HepG2 (cell line): ENCODE results near the gene CAST. TPM values are rescaled to one million over a fixed set of nuclear protein-coding genes. Genes with fewer than 3 reads are reported as not detected.

Experiments used
- ATF7-NPFF ChIP-seq: sonication (generic); formaldehyde crosslinking; IDR thresholded peaks from 2 replicates; pipeline ENCODE4 v1.8.1; 2023; ENCODE audit warnings: mild to moderate bottlenecking, low read depth, missing genetic modification reagents, moderate library complexity
- EP300 ChIP-seq, 3 experiments: sonication (generic) in 1 of 3; formaldehyde crosslinking in 1 of 3; IDR thresholded peaks; 2 replicates each; pipeline versions ENCODE4 v1.5.1 to v1.6.1; 2011 to 2020; ENCODE audit warnings: low read depth in 2 of 3, low read length in 2 of 3, borderline replicate concordance in 1 of 3, improper control_type of control experiment in 1 of 3, mild to moderate bottlenecking in 1 of 3, missing genetic modification reagents in 1 of 3, moderate library complexity in 1 of 3
- GATAD2A ChIP-seq: IDR thresholded peaks from 2 replicates; pipeline ENCODE4 v1.6.1; 2016
- HHEX ChIP-seq: IDR thresholded peaks from 2 replicates; pipeline ENCODE4 v1.6.1; 2016; ENCODE audit warnings: control low read depth
- HOXD1 ChIP-seq: sonication (generic); formaldehyde crosslinking; IDR thresholded peaks from 2 replicates; pipeline ENCODE4 v1.5.0; 2020; ENCODE audit warnings: missing genetic modification reagents
- PHB2 ChIP-seq: fragments of 450-650 bp; IDR thresholded peaks from 2 replicates; pipeline ENCODE4 v1.6.1; 2018; ENCODE audit not compliant: partially characterized antibody
- SALL2 ChIP-seq: sonication (generic); formaldehyde crosslinking; IDR thresholded peaks from 2 replicates; pipeline ENCODE4 v1.8.1; 2023; ENCODE audit warnings: mild to moderate bottlenecking, missing genetic modification reagents, inconsistent platforms
- THAP11 ChIP-seq: IDR thresholded peaks from 2 replicates; pipeline ENCODE4 v1.6.1; 2016; ENCODE audit warnings: missing biosample characterization, missing genetic modification reagents
- ZBTB7A ChIP-seq: sonication (generic); formaldehyde crosslinking; IDR thresholded peaks from 2 replicates; pipeline ENCODE4 v1.8.0; 2022; ENCODE audit warnings: mild to moderate bottlenecking, missing genetic modification reagents
- ZFP36L1 ChIP-seq: sonication (generic); formaldehyde crosslinking; IDR thresholded peaks from 2 replicates; pipeline ENCODE4 v1.8.0; 2022; ENCODE audit warnings: mild to moderate bottlenecking, missing genetic modification reagents, moderate library complexity
- ZNF142 ChIP-seq: sonication (generic); formaldehyde crosslinking; IDR thresholded peaks from 2 replicates; pipeline ENCODE4 v1.4.0; 2020; ENCODE audit warnings: missing genetic modification reagents
- ZNF263 ChIP-seq: sonication (generic); formaldehyde crosslinking; IDR thresholded peaks from 2 replicates; pipeline ENCODE4 v1.4.0; 2020; ENCODE audit warnings: missing genetic modification reagents
- ZNF432 ChIP-seq: sonication (generic); formaldehyde crosslinking; IDR thresholded peaks from 2 replicates; pipeline ENCODE4 v1.5.0; 2020; ENCODE audit warnings: missing genetic modification reagents, mild to moderate bottlenecking, borderline replicate concordance
- ZNF687 ChIP-seq: sonication (generic); formaldehyde crosslinking; IDR thresholded peaks from 2 replicates; pipeline ENCODE4 v1.5.1; 2020; ENCODE audit warnings: mild to moderate bottlenecking, missing genetic modification reagents, moderate library complexity
- ZNF839 ChIP-seq: sonication (generic); formaldehyde crosslinking; IDR thresholded peaks from 2 replicates; pipeline ENCODE4 v1.4.0; 2020; ENCODE audit warnings: missing genetic modification reagents, mild to moderate bottlenecking, borderline replicate concordance
- ZSCAN21 ChIP-seq: sonication (generic); formaldehyde crosslinking; IDR thresholded peaks from 2 replicates; pipeline ENCODE4 v1.8.0; 2022; ENCODE audit warnings: mild to moderate bottlenecking, missing genetic modification reagents, moderate library complexity, borderline replicate concordance
- polyA plus RNA-seq, 8 experiments: library from polyadenylated mRNA; depleted of rRNA in 3 of 8; stranded (reverse) in 7 of 8; unstranded in 1 of 8; fragments of >200 nt; fragmentation: Illumina TruSeq in 4 of 8; extraction: Trizol in 4 of 8; gene quantifications; 2 replicates each; pipeline versions ENCODE4 v1.2.1 to v1.2.3, GENCODE V29; 2011 to 2016; ENCODE audit warnings: low read depth in 4 of 8, missing spikeins in 1 of 8, mixed read lengths in 1 of 8; ENCODE audit not compliant: insufficient read depth in 1 of 8
- total RNA-seq, 5 experiments: library from RNA; depleted of rRNA; stranded (reverse); fragments of >200 nt; fragmentation: Illumina TruSeq; extraction: Trizol; gene quantifications; 2 replicates each; pipeline ENCODE4 v1.2.3, GENCODE V29; 2016; ENCODE audit warnings: low read depth in 1 of 5
- TF ChIP-seq, protein P1 (sequence below): sonication (generic); formaldehyde crosslinking; conservative IDR thresholded peaks from 2 replicates; pipeline ENCODE4 v1.8.0; 2022; ENCODE audit warnings: mild to moderate bottlenecking, moderate library complexity, missing genetic modification reagents

Gene CAST
- total and polyA plus RNA-seq, 2 of the 13 experiments (the other 11 are each of a cell fraction or from before 2014, with no cell fraction given), result 42.1 to 67.6 TPM

- TF ChIP-seq ZNF687 (peak; percentile 92), ATF7-NPFF (CRISPR knock-in tag) (0 out of 2 replicates have a peak, but pooled peaks have one; percentile 25), THAP11 (peak; percentile 54), GATAD2A (CRISPR knock-in tag) (peak; percentile 64), HHEX (no peak), HOXD1 (CRISPR knock-in tag) (no peak), EP300 (IDR thresholded peaks at IDR 0.05; ENCODE audit: low read depth in 2 of 2, low read length in 2 of 2) (no peak), EP300 (CRISPR knock-in tag; IDR thresholded peaks at IDR 0.05; ENCODE audit: borderline replicate concordance) (no peak), ZFP36L1 (CRISPR knock-in tag) (no peak), ZSCAN21 (CRISPR knock-in tag) (peak; percentile 40; the same call in 1 of the 2 replicates), ZNF142 (CRISPR knock-in tag) (no peak), ZNF263 (CRISPR knock-in tag) (no peak), SALL2 (CRISPR knock-in tag) (no peak), ZBTB7A (CRISPR knock-in tag) (no peak), PHB2 (no peak), ZNF839 (CRISPR knock-in tag) (no peak), ZNF432 (CRISPR knock-in tag) (no peak)
- TF ChIP-seq, protein P1, sequence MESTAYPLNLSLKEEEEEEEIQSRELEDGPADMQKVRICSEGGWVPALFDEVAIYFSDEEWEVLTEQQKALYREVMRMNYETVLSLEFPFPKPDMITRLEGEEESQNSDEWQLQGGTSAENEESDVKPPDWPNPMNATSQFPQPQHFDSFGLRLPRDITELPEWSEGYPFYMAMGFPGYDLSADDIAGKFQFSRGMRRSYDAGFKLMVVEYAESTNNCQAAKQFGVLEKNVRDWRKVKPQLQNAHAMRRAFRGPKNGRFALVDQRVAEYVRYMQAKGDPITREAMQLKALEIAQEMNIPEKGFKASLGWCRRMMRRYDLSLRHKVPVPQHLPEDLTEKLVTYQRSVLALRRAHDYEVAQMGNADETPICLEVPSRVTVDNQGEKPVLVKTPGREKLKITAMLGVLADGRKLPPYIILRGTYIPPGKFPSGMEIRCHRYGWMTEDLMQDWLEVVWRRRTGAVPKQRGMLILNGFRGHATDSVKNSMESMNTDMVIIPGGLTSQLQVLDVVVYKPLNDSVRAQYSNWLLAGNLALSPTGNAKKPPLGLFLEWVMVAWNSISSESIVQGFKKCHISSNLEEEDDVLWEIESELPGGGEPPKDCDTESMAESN, result no peak; the same call in 1 of the 2 replicates
Measured at GRCh38 chr5:96702503-96703383, 40.6 kb downstream of the CAST start (continued).
